HTERT RPE-1 (cell line): ENCODE data around the gene C11orf87.

Experiments
- in situ Hi-C: fragments of 300-500 bp; cut with MboI; formaldehyde crosslinking; loops from 4 replicates; pipeline ENCODE4 v1.14.3; 2020; ENCODE audit warnings: low sequenced_read_pairs

The C11orf87 gene

DNA sequence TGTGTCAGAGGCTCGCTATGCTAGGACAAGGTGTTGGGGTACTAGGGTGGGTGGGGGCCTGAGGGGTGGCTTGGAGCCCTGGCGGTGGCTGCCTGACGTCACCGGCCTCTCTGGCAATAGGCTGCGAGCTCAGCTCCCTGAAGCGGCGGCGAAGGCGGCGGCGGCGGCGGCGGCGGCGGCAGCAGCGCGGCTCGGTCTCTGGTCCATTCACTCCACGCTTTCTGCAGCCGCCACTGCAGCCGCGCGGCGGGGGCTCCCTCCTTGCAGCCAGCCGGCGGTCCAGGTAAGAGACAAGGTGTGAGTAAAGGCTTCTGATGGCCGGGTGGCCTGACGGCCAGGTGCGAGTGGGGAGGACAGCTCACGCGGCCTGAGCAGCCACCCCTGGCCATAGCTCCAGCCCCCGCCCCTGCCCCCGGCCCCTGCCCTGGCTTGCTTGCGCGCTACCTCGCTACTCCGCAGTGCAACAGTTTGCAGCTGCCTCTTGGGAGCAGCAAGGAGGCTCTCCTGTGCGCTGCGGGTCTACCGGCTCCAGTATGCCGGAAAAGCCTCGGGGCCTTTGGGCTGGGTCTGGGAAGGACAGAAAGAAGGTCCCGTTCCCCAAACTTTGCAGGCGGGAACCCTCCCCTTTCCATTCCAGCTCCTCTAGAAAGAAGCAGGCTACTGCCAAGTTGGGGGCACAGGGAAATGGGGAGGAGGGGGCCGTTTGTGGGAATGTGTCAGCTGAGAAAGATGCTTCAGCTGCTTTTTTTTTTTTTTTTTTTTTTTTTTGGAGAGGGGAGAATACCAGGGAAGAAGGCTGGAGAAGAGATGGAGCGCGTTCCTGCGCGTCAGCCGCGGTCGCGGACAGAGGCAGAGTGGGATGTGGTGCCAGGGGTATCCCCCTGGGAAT, at the start of gene C11orf87:
Gene C11orf87, plus strand, starts transcription at position 210 of the 889 bp plus-strand sequence. CDS start 1,444 bp downstream, outside the sequence.
- in situ Hi-C loops = no loop called here

DNA sequence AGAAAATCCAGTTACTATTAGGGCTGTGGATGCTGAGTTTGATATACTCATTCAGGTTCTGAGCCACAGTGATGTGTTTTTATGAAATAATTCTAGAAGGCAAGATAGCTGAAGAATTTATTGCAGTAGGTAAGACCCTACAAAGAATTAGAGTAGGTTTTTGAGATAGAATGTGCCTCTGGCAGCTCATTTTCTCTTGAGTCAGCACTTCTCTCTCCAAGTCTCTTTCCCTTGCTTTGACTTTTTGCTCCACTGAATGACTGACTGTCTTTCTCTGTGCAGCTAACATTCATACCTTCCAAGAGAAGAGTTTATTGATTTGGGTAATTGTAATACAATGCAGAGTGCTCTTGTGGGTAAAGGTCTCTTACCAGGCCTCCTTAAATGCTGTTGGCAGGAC, 48.0 kb upstream of the C11orf87 start:
- in situ Hi-C loops = no loop called here

DNA sequence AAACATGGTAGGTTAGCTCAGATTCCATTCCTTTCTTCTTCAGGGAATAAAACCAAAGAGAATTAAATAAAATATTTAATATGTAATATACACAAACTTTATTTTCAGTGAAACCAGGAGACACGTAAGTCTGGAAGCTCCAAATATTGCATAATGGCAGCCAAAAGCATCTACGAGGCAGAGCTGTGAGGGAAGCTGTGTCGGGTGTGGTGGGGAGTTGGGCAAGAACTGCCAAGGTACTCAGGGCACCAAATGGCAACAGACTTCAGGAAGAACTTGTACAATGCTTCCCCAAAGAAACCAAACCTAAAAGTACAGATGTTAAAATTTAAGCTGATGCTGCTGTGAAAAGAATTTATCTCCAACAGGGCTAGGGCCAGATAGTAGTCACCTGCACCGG, 47.5 kb upstream of the C11orf87 start:
- in situ Hi-C loops = no loop called here

DNA sequence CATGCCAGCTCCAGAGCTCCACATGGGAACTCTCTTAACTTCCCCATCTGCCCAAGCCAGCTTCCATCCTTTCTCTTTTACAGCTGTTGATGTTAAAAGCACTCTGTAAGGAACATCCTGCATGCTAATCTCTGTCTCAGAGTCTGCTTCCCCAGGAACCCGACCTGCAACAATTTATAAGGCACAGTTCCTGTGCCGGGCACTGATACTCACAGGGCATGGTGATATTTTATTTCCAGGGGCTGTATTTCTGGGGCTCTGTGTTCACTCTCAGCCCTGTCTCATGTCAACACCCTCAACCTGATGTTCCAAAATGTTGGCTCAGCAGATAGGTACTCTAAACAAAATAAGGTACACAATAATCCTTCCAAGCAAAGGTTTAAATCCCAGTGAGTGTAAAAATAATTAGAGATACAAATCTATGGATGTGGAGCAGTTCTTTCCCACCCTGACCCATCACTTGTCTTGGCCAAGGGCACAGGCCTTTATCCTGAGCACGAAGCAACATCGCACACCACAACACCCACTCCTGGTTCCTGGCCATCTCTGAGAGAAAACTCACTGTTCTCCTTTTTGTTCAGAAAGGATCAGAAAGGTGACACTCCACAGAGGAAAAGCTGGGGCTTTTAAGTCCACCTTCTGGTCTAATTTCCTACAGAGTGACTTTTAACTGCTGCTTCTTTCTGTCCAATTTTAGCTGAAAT, 44.8 kb upstream of the C11orf87 start:
- in situ Hi-C loops = no loop called here

DNA sequence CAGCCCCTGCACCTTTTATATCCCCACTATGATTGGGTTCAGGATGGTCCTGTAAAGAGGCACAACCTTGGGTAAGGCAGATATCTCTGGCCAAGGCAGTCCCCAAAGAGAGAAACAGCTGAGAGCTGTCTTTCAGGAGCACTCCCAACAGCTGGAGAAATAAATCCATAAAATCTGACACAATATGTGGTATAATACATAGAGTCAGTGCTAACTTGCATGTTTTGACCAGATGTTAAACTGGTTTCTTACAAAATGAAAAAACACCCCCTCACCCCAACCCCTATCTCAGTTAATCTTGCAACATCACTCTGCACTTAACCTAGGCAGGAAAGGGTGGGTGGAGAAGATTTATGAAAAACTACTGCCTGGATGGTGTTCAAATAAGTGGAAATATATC, 44.0 kb upstream of the C11orf87 start:
- in situ Hi-C loops = no loop called here

DNA sequence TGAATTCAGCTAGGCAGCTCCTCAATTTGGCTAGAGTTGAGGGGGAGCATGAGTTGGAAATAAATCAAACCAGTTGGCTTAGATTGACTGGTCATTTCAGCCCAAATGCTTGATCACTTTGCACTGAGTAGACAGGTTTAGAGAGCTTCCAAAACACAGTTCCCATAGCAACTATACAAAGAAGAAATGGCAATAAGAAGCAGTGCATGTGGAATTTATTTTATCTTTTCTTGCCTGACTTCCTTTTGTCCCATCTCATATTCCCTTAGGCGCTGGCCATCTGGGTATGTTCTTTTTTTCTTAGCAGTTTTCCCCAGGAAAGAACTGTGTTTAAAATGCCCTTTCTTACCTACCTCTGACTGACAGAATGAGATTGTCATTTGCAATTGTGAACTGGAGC, 38.7 kb upstream of the C11orf87 start:
- in situ Hi-C loops = no loop called here

DNA sequence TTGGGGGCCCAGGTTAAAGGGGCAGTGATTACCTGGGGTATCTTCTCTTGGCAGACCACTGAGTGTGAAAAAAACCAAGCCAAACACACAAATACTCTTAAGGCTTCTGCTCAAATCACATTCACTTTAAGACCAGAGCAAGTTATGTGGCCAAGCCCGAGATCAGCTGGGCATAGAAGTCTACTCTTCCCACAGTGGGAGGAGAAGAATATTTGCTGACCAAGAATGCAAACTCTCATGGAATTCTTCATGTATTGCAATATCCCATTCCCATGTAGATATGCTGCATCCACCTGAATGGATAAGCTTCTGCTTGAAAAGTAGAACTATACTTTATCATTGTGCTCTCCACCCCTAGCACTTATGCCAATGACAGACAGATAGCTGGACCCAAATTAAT, 37.1 kb upstream of the C11orf87 start:
- in situ Hi-C loops = no loop called here

DNA sequence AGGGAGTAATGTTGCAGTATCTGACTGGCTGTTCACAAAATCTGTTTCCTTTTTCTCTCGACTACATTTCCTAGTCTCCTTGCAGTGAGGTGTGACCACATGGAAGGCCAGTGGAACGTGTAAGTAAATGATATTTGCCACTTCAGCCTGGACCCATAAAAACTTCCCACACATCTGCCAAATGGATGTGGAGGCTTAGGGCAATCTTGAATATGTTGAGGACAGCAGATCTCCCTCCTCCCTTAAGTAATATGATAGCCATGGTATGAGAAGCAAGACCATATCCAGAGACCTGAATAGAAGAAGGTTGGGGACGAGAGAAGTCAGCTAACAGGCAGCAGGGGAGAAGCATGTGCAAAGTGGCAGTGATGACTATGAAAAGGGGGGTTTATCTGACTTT, 33.0 kb upstream of the C11orf87 start:
- in situ Hi-C loops = no loop called here

DNA sequence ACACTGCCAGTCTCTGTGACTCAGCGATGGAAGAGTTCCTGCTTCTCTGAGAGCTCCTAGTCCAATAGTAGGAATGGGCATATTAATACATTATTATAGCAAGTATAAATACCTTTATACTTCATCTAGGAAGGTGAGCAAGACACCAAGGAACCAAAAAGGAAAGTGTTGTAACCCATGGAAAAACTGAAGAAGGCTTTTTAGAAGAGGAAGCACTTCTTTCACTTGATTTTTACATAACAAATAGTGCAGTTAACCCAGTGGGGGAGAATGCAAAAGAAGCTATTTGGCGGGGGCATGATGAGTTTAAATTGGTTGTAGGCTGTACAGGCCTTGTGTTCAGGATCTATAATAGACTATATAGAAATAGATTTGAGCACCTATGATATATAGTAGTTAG, 31.2 kb upstream of the C11orf87 start:
- in situ Hi-C loops = no loop called here

DNA sequence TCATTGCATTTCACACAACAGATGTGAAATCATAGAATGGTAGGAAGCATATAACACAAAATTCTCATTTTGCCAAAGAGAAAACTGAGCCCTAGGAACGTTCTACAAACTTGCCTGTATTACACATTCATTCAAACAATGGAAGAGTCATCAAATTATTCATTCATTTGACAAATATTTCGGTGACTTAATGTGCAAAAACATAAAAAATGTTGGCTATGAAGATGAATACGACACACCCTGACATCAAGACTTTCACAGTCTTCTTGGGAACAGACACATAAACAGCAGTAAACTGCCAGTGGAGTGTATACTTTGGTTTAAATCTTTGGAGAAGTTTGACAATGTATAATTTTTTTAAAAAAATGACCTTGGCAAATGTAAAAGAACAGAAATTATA, 20.4 kb upstream of the C11orf87 start:
- in situ Hi-C loops = no loop called here

DNA sequence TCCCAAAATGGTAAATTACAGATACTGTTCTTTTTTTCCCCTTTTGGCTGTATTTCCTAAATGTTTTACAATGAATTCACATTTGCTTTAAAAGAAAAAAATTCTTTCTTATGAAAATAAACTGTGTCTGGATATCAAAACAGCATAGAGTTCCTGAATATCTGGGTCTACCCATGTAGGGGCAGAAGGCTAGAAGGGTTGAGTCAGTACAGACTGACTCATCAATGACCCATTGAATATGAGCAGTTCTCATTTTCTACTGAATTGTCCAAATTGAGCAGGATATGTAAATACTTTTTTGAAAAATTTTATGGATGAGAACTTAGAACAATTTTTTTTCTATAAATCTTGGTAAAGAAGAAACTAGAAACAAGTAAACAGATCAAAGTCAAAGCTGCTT, 16.3 kb upstream of the C11orf87 start:
- in situ Hi-C loops = no loop called here

DNA sequence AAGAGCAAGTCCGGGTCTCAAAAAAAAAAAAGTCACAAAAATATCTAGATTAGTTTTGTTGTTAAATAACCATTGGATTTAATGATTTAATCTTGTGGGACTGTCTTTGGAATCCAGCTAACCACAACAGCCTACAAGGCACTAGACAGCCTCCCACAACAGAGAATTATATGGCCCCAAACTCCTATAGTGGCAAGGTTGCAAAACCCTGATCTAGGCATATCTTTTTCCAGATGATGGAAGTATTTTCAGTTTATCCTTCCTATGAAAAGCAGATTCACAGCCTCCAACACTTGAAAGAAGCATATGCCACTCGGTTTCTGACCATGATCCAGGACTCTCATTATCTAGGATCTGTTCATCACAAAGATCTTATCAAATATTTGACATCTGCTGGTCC, 5.4 kb upstream of the C11orf87 start:
- in situ Hi-C loops = no loop called here

DNA sequence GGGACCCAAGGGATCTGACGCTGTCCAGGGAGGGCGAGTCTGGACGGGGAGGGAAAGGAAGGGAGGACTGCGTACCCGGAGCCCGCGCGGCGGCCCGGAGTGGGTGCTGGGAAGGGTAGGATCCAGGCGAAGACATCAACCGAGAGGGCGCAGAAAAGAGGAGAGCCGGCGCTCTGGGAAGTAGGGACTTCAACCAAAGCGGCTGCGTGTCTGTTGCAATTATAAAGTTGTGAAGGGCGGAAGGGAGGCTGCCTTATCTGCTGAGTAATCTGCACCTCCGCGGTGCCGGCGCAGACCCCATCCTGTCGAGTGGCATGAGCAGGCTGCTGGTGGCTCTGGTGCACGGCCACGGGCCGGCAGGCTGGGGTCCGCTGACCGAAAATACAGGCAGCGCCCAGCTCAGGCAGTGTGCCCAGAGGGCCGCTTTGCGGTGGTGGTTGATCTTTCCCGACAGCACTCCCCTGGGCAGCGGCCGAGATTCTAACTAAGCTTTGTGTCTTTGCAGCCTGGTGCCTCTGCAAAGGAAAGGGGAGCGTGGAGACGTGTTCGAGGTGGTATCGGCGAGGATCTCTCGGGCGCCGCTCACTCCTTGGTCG, 978 bp downstream of the C11orf87 start:
- in situ Hi-C loops = no loop called here

DNA sequence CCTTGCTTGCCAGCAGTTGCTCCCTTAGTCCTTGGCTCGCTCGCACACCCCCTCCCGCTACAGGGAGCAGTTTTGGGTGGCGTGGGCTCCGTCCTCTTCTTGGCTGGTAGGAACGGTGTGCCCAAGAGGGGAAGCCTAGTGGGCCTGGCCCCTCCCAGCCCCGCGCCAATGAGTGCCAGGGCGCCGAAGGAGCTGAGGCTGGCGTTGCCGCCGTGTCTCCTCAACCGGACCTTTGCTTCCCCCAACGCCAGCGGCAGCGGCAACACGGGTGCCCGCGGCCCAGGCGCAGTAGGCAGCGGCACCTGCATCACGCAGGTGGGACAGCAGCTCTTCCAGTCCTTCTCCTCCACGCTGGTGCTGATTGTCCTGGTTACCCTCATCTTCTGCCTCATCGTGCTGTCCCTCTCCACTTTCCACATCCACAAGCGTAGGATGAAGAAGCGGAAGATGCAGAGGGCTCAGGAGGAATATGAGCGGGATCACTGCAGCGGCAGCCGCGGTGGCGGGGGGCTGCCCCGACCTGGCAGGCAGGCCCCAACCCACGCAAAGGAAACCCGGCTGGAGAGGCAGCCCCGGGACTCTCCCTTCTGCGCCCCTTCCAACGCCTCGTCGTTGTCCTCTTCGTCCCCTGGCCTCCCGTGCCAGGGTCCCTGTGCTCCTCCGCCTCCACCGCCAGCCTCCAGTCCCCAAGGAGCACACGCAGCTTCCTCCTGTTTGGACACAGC, 1.6 kb downstream of the C11orf87 start:
- in situ Hi-C loops = no loop called here

DNA sequence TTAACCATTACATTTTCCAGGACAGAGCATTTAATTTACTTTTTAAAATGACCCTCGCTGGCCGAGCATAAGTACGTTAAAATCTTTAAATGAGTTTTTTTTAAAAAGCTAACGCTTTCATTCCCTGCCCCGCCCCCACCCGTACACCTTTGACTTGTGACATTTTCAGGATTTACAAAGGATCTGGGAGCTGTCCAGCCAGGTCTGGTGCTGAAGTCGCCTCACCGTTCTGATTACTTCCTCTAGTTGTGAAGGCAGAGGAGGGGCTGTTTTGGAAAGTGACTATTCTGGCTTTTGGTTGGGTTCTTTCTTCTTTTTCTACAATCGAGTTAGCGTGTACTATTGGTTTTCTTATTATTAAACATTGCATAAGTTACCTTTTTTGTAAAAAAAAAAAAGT, 2.9 kb downstream of the C11orf87 start:
- in situ Hi-C loops = no loop called here

DNA sequence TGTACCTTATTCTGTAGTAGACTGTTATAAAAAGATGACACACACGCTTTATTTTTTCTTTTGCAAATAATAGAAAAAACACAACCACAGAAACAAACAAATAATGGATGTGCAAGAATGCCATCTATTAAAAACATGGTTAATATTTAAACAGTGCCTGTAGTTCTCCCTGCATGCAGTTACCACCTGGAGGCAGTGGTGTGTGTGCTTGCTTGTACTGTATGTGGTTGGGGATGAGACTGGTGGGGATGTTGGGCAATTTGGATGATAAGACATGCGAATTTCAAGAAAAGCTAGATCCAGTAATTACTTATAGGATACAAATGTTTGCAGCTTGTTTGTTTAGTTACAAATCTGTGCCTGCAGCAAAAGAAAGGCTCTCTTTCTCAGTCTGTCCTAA, 3.6 kb downstream of the C11orf87 start:
- in situ Hi-C loops = no loop called here

DNA sequence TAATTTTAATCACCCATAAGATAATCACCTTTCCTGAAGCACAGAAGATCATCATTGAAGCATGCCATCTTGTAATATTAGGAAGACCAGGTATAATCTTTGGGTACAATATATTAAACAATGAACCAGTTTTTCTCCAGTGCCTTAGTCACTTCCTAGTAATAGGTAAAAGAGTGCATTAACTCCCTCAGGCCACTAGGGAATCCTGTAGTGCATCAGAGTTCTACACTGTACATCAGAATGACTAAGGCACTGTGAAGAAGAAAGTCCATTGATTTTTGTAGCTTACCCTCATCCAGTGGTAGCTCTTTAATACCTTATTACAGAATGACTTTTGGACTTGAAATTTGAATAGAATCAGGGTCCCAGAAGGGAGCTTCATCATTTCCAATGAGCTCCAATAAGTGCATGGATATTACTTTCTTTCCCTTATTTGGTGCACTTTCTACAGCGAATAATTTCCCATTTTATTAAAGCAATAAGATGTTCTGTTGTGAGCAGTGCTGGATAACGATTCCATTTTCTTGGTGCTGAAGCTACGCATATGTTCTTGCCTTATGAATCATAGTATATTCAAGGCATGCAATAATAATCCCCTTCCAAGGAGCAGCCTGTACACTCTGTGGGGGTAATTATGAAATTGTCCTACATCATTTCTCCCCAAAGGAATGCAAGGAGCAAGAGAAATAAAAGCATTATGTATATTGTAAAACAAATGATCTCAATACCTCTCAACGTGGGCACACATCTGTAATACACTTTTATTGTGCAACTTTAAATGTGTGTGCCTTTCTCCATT, 4.7 kb downstream of the C11orf87 start:
- in situ Hi-C loops = no loop called here

DNA sequence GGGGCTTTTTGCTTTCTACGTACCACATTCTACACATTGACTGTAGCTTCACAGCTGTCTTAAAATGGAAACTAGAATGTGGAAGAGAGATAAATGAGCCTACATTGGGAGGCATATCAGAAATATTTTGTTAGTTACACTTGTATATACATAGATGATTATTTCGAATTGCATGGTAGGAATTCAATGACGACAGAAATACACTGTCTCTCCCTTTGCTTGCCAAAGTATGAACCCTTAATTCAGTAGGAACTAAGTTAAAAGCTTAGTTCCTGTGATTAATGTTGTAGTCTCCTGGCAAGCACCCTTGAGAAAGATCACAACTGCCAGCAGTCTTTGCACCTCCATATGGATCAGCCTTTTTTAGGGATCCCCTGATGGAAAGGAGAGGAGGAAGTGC, 10.1 kb downstream of the C11orf87 start:
- in situ Hi-C loops = no loop called here

DNA sequence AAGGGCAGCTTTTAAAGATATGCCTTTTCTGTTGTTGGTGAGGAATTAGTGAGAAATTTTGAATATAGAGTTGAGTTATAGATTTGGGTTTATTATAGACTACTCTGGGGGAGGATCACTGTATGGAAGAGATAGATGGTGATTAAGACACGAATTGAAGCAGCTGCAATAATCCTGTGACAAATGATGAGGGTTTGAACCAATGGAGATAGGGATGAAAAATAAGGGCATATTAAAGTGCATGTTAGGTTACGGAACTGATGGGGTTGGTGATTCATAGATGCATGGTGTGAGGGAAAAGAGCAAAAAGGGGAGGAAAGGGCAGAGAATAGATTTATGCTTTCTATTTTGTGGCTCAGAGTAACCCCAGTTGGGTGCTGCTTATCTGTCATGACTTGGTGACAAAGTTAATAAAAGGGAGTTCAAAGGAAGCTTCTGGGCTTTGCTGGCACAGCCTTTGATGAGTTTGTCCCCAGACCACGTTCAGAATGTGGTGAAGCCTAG, 11.8 kb downstream of the C11orf87 start:
- in situ Hi-C loops = no loop called here

DNA sequence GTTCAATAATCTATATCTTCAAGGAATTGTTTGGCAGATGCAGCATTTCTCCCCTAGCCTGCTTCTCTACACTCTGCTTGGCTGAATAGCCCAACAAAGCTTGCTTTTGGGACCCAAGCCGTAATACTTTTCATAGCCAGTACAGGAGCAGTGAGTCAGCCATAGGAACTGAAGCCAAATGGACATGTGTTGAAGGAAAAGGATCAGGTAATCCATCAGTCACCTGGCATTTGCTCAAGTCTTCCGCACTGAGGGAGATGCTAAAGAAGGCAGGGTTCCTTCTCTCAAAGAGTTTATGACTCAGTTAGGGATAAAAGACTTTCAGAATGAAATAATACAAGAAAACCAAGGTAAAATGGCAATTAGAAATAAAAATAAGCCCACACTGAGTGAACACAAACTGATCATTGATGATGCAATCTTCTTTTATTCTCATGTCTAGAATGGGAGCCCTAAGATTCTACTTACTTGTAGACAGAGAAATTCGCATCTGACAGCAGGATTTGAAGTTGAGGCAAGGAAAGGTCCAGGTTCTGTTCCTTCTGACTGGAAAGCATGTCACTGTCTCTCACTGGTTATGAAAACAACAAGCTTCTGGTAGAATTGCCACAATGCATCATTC, 13.2 kb downstream of the C11orf87 start:
- in situ Hi-C loops = no loop called here
